NCI-H774 (cell line): ENCODE data around the gene ANAPC15.
"Not testable (repeated sequence)": the region's sequence is repeated elsewhere in the genome, so short reads cannot be mapped to it uniquely, and the experiment has no call there.

ENCODE experiments used
- DNase-seq: peaks from one replicate; lab custom pipeline; 2025; lab: John Stamatoyannopoulos, UW

The ANAPC15 gene

GRCh38 chr11:72112143-72112977 is at the start of gene ANAPC15:
Gene ANAPC15, minus strand, starts transcription at chr11:72112695. Its CDS starts 1,419 bp downstream, at chr11:72111276.
- DNase-seq, result peak; percentile 99

- DNase-seq, result no peak
These were observed 47.8 kb upstream of the ANAPC15 start for GRCh38 chr11:72160319-72160718.

- DNase-seq, result no peak
These were observed 44.6 kb upstream of the ANAPC15 start for GRCh38 chr11:72157131-72157530.

DNA sequence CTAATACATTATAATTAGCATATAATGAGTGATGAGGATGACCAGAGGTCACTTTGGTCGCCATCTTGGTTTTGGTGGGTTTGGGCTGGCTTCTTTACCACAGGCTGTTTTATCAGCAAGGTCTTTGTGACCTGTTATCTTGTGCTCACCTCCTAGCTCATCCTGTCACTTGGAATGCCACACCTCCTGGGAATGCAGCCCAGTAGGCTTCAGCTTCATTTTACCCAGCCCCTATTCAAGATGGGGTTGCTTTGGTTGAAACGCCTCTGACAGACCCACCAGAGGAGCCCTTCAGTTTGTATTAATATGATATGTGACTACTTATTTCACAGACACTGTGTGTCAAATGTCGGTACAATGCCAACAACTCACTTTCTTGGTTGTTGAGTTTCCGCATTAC is 43.3 kb upstream of the ANAPC15 start:
- no peak for DNase-seq

- no peak for DNase-seq
These were observed 42.3 kb upstream of the ANAPC15 start for GRCh38 chr11:72154816-72155215.

DNA sequence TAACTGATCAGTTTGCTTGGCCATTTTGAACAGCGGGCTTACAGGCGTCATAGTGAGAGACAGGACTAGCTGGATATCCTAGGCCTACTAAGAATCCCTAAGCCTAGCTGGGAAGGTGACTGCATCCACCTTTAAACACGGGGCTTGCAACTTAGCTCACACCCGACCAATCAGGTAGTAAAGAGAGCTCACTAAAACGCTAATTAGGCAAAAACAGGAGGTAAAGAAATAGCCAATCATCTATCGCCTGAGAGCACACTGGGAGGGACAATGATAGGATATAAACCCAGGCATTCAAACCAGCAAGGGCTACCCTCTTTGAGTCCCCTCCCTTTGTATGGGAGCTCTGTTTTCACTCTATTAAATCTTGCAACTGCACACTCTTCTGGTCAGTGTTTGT is 41.4 kb upstream of the ANAPC15 start:
- not testable (repeated sequence) for DNase-seq

GRCh38 chr11:72150882-72151281 is 38.4 kb upstream of the ANAPC15 start:
- DNase-seq, result no peak

GRCh38 chr11:72146625-72147024 is 34.1 kb upstream of the ANAPC15 start:
- no peak for DNase-seq

GRCh38 chr11:72144807-72145565 is 32.5 kb upstream of the ANAPC15 start:
- no peak for DNase-seq

DNA sequence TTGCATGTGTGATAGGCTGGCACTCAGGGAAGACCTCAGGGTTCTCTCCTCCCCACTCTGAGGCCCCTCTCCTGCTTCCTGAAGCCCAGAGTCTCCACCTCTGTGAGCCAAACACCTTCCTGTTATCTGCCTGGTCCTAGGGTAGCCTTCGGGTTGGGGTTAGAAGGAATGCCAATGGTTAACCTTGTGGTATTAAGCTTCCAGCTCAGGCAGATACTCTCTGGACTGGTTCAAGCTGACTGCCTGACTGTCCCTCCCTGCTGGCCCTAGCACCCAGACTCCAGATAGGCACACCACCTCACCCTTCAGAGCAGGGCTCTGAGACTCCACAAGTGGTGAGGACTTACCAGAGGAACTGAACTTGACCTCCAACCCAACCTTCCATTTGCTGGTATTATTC is 30.0 kb upstream of the ANAPC15 start:
- not testable (repeated sequence) for DNase-seq

DNA sequence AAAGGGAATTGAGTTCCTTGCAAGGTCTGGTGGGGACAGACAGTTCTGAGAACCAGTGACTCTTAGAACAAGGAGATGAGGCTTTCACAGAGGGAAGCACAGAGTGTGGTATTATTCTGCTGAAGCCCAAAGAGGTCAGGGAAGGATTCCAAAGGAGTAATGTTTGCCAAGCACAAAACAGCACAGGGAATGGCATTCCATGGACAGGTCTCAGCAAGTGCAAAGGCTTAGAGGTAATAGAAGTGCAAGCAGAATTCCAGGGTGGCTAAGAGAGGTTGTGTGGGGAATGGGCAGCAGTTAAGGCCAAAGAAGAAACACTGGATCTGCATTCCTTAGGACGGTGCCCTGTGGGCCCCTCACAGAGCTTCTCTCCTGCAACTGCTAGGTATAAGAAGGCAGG is 29.6 kb upstream of the ANAPC15 start:
- not testable (repeated sequence) for DNase-seq

DNA sequence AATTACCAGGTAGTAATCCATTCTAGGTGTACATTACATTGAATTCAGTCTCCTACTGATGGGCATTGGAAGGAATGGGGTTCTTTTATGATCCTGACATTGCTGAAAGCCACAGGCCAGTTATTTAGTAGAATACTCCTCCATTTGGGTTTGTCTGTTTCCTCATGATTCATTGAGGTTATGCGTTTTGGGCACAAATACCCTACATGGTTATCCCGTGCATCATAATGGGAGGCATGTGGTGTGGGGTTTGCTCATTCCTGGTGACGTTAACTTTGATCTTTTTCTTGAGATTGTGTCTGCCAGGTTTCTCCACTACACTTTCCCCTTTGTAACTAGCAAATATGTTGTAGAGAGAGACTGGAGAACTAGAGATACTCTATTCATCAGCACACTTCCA is 28.6 kb upstream of the ANAPC15 start:
- DNase-seq, result no peak

DNA sequence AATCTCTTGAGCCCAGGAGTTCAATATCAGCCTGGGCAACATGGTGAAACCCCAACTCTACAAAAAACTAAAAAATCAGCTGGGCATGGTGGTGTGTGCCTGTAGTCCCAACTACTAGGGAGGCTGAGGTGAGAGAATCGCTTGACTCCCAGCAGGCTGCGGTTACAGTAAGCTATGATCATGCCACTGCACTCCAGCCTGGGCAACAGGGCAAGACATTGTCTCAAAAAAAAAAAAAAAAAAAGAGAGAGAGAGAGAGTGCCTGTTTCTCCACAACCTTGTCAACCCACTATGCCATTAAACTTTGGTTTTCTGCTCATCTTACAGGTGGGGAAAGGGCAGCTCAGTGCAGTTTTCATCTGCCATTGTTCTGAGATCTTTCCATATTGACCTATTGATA is 28.2 kb upstream of the ANAPC15 start:
- DNase-seq, result no peak

DNA sequence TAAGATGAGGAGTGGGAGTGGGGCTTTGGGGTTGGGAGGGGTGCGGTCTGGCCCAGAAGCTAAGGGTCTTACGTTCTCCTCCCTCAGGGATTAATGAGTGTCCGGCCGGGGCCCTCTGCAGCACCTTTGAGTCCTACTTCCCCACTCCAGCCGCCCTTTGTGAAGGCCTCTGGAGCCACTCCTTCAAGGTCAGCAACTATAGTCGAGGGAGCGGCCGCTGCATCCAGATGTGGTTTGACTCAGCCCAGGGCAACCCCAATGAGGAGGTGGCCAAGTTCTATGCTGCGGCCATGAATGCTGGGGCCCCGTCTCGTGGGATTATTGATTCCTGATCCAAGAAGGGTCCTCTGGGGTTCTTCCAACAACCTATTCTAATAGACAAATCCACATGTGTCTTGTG is 27.0 kb upstream of the ANAPC15 start:
- DNase-seq, result no peak

GRCh38 chr11:72138821-72139390 is 26.4 kb upstream of the ANAPC15 start:
- no peak for DNase-seq

DNA sequence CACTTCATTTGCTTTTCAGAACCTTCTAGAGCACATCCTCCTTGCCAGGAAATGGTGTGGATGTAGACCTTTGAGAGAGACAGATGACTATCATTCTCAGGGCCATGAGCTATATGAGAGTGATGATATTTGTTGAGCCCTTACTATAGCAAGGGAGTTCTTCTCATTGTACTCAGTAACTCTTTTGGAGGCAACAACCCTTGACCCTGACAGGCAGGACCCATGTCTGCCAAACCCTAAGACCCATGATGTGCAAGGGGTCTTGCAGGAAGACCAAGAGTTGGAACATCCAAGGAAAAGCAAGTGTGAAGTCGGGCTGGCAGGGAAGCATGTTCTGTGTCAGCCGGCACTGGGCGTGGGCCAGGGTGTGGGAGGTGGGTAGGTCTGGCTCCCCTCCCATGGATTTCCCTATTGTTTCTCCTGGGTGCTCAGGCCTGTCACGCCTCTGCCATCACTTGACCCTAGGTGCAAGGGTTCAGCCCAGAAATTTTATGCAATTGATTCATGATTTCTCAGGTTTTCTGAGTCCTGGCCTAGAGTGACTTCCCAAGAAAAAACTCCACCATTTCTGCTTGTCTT is 24.3 kb upstream of the ANAPC15 start:
- DNase-seq, result no peak

- no peak for DNase-seq
These were observed 23.6 kb upstream of the ANAPC15 start for GRCh38 chr11:72135891-72136683.

DNA sequence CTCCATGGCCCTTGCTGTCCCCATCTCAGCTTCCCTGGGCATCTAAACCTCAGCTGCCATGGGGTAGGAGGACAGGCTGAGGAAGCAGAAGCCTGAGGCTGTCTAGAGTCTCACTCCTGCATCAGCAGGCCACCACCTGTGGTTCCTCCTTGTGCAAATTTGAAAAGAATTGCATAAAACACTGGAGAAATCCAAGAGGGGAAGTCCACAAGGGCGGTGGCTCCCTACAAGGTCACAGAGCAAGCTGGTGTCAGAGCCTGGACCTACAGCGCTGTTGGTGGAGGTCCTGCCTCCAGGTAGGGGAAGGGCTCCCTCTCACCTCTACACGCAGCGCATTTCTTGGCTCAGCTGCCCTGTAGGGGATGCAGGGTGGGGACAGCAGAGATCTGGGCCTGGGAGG is 23.0 kb upstream of the ANAPC15 start, which contains the start of gene FOLR3:
Gene FOLR3, plus strand, starts transcription at position 253 of the 400 bp plus-strand sequence. CDS start 228 bp downstream, outside the sequence.
- DNase-seq, result not testable (repeated sequence)

DNA sequence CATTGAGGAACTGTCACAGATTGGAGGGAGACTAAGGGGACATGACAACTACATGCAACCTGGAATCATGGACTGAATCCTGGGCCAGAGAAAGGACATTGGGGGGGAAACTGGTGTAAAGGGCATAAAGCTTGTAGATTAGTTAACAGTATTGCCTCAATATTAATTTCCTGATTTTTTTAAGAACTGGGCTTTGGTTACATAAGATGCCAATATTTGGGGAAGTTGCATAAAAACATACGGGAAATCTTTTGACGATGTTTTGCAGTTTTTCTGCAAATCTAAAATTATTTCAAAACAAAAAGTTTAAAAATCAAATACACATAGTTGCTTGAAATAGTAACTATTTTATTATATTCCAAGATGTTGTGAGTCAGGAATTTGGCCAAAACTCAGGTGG is 20.2 kb upstream of the ANAPC15 start:
- no peak for DNase-seq

GRCh38 chr11:72129381-72129780 is 16.9 kb upstream of the ANAPC15 start:
- no peak for DNase-seq

DNA sequence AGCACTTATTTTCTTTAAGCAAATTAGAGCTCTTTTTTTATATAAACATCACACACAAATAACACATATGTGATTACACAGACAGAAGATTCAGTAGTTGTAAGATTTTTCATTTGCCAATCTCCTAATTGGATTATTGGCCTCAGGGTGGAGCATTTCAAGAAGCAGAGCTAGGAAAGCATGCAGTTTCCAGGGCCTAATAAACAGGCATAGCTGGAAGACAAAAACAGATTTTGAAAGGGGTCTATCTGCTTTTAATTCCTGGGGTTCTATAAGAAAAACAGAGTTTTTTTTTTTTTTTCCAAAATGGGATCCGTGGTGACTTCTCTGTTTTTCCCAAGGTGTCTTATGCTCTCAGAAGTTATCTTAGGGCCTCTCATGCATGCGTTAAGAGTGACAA is 15.4 kb upstream of the ANAPC15 start:
- DNase-seq, result no peak

DNA sequence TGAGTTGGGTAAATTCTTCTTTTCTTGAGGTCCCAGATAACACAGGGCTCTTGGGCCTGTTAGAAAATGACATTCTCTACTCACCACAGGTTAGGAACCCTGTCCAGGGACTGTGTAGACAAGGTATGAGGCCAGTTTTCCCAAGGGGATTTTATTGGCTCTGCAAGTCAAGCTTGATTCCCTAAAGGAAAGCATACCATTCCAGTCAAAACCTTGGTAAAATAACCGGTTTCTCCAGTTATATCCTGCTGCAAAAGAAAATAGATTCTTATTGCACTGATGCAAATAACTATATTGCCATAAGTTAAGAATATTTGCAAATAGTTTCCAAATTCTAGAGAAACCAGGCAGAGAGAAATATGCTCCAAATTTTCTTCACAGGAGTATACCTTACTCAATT is 13.5 kb upstream of the ANAPC15 start:
- DNase-seq, result no peak
